NCI-H510A treated with DMSO at 0.1 percent for 48 hours (cell line): ENCODE results near the gene PTK6.
"Not testable (repeated sequence)": the region's sequence is repeated elsewhere in the genome, so short reads cannot be mapped to it uniquely, and the experiment has no call there.

Source experiments
- DNase-seq: peaks from one replicate; lab custom pipeline; 2025; lab: John Stamatoyannopoulos, UW

PTK6 gene

GRCh38 chr20:63568986-63569949 lies 32.1 kb upstream of the PTK6 start:
- DNase-seq = no peak

- DNase-seq = no peak
Measured at GRCh38 chr20:63568170-63568981, 31.2 kb upstream of the PTK6 start.

- no peak for DNase-seq
Measured at GRCh38 chr20:63567386-63568169, 30.4 kb upstream of the PTK6 start.

- DNase-seq = no peak
Measured at GRCh38 chr20:63567136-63567385, 29.9 kb upstream of the PTK6 start.

- no peak for DNase-seq
Measured at GRCh38 chr20:63566395-63567135, 29.4 kb upstream of the PTK6 start.

GRCh38 chr20:63565699-63566335 lies 28.6 kb upstream of the PTK6 start:
- no peak for DNase-seq

GRCh38 chr20:63565021-63565698 lies 28.0 kb upstream of the PTK6 start:
- DNase-seq = no peak

- no peak for DNase-seq
Measured at GRCh38 chr20:63564036-63564810, 27.0 kb upstream of the PTK6 start.

GRCh38 chr20:63563225-63563935 lies 26.2 kb upstream of the PTK6 start:
- DNase-seq = no peak

GRCh38 chr20:63562461-63563224 lies 25.5 kb upstream of the PTK6 start:
- no peak for DNase-seq

GRCh38 chr20:63561624-63562396 lies 24.6 kb upstream of the PTK6 start:
- no peak for DNase-seq

GRCh38 chr20:63560856-63561609 lies 23.9 kb upstream of the PTK6 start:
- DNase-seq = no peak

GRCh38 chr20:63560333-63560805 lies 23.2 kb upstream of the PTK6 start:
- no peak for DNase-seq

GRCh38 chr20:63559485-63560332 lies 22.5 kb upstream of the PTK6 start:
- not testable (repeated sequence) for DNase-seq

- no peak for DNase-seq
Measured at GRCh38 chr20:63558804-63559484, 21.8 kb upstream of the PTK6 start.
